NCI-H2196 (cell line): ENCODE measurements around the gene DENND11.

Experiments
- DNase-seq: peaks from one replicate; lab custom pipeline; 2025; ENCODE audit not compliant: unreplicated experiment; lab: John Stamatoyannopoulos, UW

DENND11 gene, protein sequence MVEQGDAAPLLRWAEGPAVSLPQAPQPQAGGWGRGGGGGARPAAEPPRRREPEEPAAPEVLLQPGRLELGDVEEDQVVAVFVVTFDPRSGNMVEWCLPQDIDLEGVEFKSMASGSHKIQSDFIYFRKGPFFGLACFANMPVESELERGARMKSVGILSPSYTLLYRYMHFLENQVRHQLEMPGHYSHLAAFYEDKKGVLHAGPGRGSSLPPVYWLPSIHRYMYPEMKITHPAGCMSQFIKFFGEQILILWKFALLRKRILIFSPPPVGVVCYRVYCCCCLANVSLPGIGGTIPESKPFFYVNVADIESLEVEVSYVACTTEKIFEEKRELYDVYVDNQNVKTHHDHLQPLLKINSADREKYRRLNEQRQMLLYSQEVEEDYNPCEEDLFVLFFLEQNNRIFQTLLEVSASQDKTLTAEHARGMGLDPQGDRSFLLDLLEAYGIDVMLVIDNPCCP

DNA sequence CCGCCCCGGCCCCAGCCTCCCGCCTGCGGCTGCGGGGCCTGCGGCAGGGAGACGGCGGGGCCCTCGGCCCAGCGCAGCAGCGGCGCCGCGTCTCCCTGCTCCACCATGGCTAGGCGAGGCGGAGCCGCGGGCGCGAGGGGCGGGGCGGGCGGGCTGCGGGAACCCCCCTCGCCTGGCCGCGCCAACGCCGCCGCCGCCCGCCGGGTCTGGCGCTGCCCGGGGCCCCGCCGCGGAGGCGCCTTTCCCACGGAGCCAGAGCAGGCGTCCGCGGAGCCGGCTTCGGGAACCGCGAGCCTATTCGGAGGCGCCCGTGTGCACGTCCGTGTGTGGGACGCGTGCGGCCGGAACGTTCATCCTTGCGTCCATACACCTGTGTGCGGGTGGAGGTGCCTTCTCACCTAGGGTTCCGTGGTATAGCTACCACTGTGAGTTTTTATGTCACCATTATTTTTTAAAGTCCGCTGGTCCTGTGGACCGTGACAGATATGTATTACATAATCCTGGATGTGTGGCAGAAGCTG is at the start of gene DENND11:
TSS of gene DENND11 (minus strand) at position 120 of the 521 bp plus-strand sequence. CDS start at position 107, 13 bp downstream.
- DNase-seq = peak; percentile 48

DNA sequence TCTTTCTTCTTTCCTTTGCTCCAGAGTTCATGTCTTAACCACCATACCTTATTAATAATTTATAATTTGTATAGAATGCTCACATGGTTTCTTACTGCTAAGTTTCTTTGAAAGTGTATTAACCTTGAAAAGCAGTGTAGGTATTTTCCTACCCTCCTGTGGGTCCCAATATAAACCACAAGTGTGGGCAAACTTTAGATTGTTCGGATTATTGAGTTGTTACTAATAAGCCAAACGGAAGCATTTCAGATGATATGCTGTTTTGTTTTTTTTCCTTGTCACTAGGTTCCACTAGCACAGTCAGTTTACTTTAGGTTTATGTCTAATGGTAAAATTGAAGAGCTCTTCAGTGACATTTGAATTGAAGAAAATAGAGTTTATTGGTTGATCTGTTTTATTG is 46.4 kb upstream of the DENND11 start:
- no peak for DNase-seq

DNA sequence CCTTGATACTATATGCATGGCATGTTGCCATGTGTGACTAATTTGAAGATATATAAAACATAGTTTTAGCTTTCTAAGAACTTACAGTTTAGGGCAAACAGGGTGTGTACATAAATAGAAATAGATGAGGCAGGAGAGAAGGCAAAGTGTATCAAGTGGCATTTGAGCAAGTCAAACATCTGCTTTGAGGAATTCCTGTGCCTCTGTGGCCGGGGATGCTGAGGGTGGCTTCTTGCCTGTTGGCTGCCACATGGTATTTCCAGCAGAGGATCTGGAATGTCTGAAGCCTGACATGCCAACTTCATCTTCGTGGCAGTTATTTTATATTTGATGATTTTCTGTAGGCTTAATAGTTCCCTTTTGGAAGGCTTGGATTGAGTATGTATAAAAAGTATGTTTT is 42.2 kb upstream of the DENND11 start:
- DNase-seq = no peak

GRCh38 chr7:141742229-141742628 is 40.3 kb upstream of the DENND11 start:
- DNase-seq = no peak

DNA sequence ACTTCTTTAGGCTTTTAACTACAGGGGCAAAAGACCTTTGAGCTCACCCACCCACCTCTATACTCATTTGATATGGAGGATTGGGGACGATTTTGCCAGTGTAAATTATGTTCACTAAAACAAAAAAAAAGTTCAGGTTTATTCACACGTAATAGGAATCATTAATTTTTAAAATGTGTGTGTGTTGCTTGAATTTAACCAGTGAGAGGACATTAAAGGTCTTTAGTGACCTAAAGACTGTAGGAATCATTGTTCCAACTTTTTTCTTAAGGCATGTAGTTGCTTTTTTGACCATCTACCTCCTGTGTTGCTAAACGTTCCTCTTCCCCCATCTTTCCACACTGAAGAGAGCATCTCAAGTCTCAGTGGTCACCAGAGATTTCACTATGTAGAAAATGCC is 37.3 kb upstream of the DENND11 start:
- DNase-seq = no peak

GRCh38 chr7:141738592-141739013 is 36.6 kb upstream of the DENND11 start:
- DNase-seq = no peak

DNA sequence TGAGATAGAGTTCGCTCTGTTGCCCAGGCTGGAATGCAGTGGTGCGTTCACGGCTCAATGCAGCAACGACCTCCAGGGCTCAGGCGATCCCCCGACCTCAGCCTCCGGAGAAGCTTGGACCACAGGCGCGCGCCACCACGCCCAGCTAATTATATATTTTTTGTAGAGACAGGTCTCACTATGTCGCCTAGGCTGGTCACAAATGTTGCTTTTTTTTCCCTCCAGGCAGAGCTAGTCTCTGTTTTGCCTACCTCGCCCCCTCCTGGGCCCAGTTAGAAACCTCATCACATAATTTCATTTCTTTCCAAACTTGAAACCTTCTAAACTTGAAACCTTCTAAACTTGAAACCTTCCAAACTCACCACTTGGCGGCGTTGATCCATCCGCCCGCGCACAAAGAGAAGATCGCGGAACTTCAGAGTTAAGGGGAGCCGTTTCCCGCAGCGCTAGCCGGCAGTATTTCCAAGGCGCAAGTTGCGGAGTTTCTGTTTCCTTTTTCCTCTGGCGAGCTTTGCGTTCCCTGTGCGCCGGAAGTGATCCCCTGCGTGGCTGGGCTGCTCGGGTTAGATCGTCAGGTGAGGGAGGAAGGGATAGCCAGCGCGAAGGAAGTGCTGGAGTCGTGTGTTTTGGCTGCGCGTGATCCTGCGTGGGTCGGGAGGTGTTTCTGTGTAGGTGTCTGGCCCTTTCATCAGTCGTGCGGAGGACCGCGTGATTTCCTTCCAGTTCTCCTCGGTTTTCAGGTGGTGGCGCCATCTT is 36.0 kb upstream of the DENND11 start, which contains the start of gene SSBP1:
TSS of gene SSBP1 (plus strand) at position 523 of the 756 bp plus-strand sequence. CDS start 809 bp downstream, outside the sequence.
- peak; percentile 97 for DNase-seq

GRCh38 chr7:141737118-141737835 is 35.3 kb upstream of the DENND11 start:
- peak; percentile 35 for DNase-seq

GRCh38 chr7:141731476-141732149 is 29.6 kb upstream of the DENND11 start:
- no peak for DNase-seq

DNA sequence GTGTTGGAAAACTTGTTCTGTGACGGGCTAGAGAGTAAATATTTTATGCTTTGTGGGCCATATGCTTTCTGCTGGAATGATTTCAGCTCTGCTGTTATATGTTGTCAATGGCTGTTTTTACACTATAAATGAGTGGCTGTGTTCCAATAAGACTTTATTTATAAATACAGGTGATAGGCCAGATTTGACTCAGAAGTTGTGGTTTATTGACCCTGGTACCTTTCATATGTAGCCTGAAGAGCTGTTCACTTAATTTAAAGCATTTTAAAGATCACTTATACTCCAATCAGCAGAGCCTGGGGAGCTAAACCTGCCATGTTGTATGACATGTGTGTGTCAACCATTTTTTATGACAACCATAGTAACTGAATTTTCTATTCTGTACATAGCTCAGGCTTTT is 27.1 kb upstream of the DENND11 start:
- no peak for DNase-seq

GRCh38 chr7:141722529-141722928 is 20.6 kb upstream of the DENND11 start:
- DNase-seq = no peak

- DNase-seq = no peak
These were observed 15.5 kb upstream of the DENND11 start for GRCh38 chr7:141717450-141717849.

GRCh38 chr7:141715794-141716689 is 14.1 kb upstream of the DENND11 start:
- DNase-seq = no peak

GRCh38 chr7:141715018-141715417 is 13.1 kb upstream of the DENND11 start:
- DNase-seq = no peak

DNA sequence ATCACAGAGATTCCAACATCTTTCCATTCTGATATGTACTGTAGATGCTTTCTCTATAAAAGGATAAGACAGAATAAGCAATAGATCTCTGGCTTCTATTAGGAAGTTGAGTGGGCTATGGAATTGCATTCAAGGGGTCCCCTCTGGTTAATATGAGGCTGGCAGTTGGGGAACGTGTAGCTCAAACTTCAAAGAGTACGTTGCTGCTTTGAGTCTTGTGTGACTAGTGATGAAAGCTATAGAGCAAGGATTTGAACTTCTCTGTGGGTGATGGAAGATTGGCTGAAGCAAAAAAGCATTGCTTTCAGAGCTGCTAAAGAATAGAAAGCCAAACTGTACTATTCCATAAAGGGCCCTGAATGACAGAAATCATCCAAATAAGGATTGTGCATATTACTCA is 12.6 kb upstream of the DENND11 start:
- DNase-seq = no peak

GRCh38 chr7:141713890-141714289 is 11.9 kb upstream of the DENND11 start:
- no peak for DNase-seq

DNA sequence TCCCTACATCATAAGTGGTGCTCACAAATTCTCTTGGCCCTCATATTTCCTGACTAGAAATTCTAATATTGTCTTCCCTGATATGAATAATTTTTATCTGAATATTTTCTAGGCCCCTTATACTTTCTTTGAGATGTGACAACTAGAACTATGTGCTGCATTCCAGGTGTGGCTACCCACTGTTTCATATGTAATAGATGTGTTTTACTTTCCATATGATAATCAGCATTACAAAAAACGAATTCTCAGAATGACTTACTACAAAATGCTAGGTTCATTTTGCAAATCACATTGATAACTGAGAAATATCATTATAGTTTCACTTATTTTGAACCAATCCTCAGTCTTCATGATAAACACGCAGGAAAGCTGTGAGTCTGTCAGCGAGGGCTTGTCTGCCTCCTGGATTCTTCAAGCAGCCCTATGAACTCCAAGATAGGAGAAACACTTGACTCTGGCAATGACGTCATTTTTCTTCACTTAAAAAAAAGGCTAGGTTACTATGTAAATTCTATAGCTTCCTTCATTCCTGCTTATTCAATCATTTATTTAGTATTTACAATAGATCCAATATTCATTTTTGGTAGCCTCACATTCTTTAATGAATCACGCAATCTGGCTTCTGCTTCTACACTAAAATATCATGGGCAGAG is 10.8 kb upstream of the DENND11 start:
- DNase-seq = no peak

- no peak for DNase-seq
These were observed 8.3 kb upstream of the DENND11 start for GRCh38 chr7:141710301-141710700.

DNA sequence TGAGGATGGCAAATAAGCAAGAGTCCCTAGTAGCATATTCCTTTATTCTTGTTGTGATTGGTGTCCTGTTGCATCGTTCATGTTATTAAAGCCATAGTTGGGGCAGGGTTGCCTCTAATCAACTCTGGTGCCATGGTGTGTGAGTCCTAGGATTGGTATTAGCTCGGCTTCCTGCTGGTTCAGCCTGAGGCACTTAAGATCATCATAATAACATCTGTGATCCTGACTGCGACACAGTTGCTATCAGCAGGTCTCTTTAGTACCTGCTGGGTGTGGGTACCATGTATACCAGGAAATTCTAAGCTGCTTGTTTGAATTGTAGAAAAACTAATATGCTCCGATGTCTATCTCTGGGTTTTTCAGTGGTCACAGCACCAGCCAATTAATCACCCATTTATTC is 7.8 kb upstream of the DENND11 start:
- DNase-seq = no peak
